OCI-M1 (cell line): ENCODE results near the gene TMCC2.
"Not testable (repeated sequence)": the region's sequence is repeated elsewhere in the genome, so short reads cannot be mapped to it uniquely, and the experiment has no call there.

ENCODE experiments used
- DNase-seq: peaks from one replicate; lab custom pipeline; 2025; lab: John Stamatoyannopoulos, UW

The TMCC2 gene

GRCh38 chr1:205280666-205281395 lies 53.1 kb downstream of the TMCC2 start:
- not testable (repeated sequence) for DNase-seq

- no peak for DNase-seq
Measured at GRCh38 chr1:205283270-205284147, 55.8 kb downstream of the TMCC2 start.

GRCh38 chr1:205284420-205285144 lies 56.8 kb downstream of the TMCC2 start:
- peak; percentile 98 for DNase-seq

GRCh38 chr1:205285381-205286101 lies 57.8 kb downstream of the TMCC2 start:
- peak; percentile 85 for DNase-seq

GRCh38 chr1:205286335-205286950 lies 58.7 kb downstream of the TMCC2 start:
- peak; percentile 81 for DNase-seq

GRCh38 chr1:205287076-205287475 lies 59.3 kb downstream of the TMCC2 start:
- no peak for DNase-seq

GRCh38 chr1:205287767-205288559 lies 60.2 kb downstream of the TMCC2 start:
- DNase-seq: peak; percentile 93

- no peak for DNase-seq
Measured at GRCh38 chr1:205291596-205291995, 63.9 kb downstream of the TMCC2 start.

GRCh38 chr1:205293350-205294074 lies 65.8 kb downstream of the TMCC2 start:
- no peak for DNase-seq

- peak; percentile 26 for DNase-seq
Measured at GRCh38 chr1:205294175-205294917, 66.6 kb downstream of the TMCC2 start.

GRCh38 chr1:205294934-205295333 lies 67.2 kb downstream of the TMCC2 start:
- no peak for DNase-seq

- DNase-seq: no peak
Measured at GRCh38 chr1:205296154-205296553, 68.4 kb downstream of the TMCC2 start.

GRCh38 chr1:205297546-205298177 lies 69.9 kb downstream of the TMCC2 start:
- DNase-seq: not testable (repeated sequence)

GRCh38 chr1:205298191-205298994 lies 70.6 kb downstream of the TMCC2 start:
- no peak for DNase-seq

- no peak for DNase-seq
Measured at GRCh38 chr1:205300149-205300548, 72.4 kb downstream of the TMCC2 start.

- DNase-seq: no peak
Measured at GRCh38 chr1:205301205-205301821, 73.6 kb downstream of the TMCC2 start.
